Measurements from ENCODE around the gene ICAM2. TPM values are rescaled to one million over a fixed set of nuclear protein-coding genes. Genes with fewer than 3 reads are reported as not detected.

ICAM2 gene
- total and polyA plus RNA-seq, 2 donors (not counting 3 experiments of a cell fraction or from before 2014, with no cell fraction given) = 586 to 2,377 TPM

DNA sequence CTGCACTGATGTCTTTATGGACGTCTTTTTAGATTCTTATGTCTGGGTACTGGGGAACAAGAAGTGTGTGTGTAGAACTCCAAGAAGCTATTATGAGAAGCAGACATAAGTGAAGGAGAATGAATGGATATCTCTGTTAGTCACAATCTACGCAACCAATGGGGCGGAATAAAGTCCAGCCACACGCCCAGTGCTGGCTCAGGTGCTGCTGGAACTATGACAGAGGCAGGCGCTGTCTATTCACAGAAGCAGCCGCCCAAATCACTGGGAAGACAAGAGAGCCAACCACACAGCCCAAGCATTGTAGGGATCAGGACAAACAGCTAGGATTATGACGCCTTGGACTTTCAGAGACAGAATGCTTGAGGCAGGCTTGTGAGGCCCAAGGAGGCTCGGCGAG is 43.9 kb upstream of the ICAM2 start:
- CTCF ChIA-PET = interaction anchor here (0.9 to 7.3 kb wide), 23 partner anchors 9 to 218 kb away, joined by 3 to 234 read pairs (median 7); partner anchors contain the start of gene ERN1
- BruUV-seq (replicated peaks) = no TSS peak
- H4K20me1 ChIP-seq (replicated peaks; ENCODE audit: control insufficient read depth, extremely low read depth, insufficient read depth, low read length) = no peaks in the 10 kb centered on the region
- H2AFZ ChIP-seq (ENCODE audit: low read depth, low read length) = no peak overlapping the region
- FAIRE-seq (no peak), DNase-seq (ENCODE audit: low read depth, low spot score) (no peak)
- intact Hi-C loops (cut with micrococcal nuclease) = loop anchor here (10.0 kb wide), 1 partner anchor 220 kb away; no protein-coding TSS in a partner anchor
- POLR2A ChIA-PET = interaction anchor here (0.9 to 1.3 kb wide), 3 partner anchors 36 to 69 kb away, joined by 3 to 7 read pairs (median 3); partner anchors contain the start of gene ERN1
- H3K27me3 ChIP-seq (ENCODE audit: control insufficient read depth in 2 of 2, insufficient read depth in 2 of 2, low read length in 2 of 2) = no peaks in the 10 kb centered on the region
- no peaks in the 10 kb centered on the region for H3K79me2 ChIP-seq (ENCODE audit: control insufficient read depth, insufficient read depth, low read length)
- H3K27ac ChIP-seq (ENCODE audit: insufficient read depth, low read depth, low read length) = no peak overlapping the region
- H3K4me3 ChIP-seq (replicated peaks in 1 of 3; ENCODE audit: insufficient read depth in 1 of 3, low read depth in 1 of 3, low read length in 3 of 3) = no peak overlapping the region
- dilution Hi-C loops (cut with MboI; ENCODE audit: extremely low pct_ligation_motif_present, low sequenced_read_pairs) = no loop called here
- peaks cover 0 to 18% of the 10 kb centered on the region in 2 experiments for H3K36me3 ChIP-seq (ENCODE audit: control insufficient read depth in 2 of 2, extremely low read depth in 1 of 2, insufficient read depth in 2 of 2, low read length in 2 of 2)
- H3K4me2 ChIP-seq (ENCODE audit: insufficient read depth, low read length) = no peak overlapping the region
- H3K9me3 ChIP-seq (replicated peaks; ENCODE audit: control insufficient read depth, insufficient read depth, low read length) = no peaks in the 10 kb centered on the region
- H3K9ac ChIP-seq (replicated peaks; ENCODE audit: extremely low read depth, insufficient read depth, low read length) = no peak overlapping the region
- TF ChIP-seq MYC (IDR thresholded peaks at IDR 0.05; ENCODE audit: low read depth, low read length) (no peak), POLR2AphosphoS5 (IDR thresholded peaks at IDR 0.05; ENCODE audit: insufficient read depth, low read depth, low read length) (no peak)
- TF ChIP-seq, protein P1, sequence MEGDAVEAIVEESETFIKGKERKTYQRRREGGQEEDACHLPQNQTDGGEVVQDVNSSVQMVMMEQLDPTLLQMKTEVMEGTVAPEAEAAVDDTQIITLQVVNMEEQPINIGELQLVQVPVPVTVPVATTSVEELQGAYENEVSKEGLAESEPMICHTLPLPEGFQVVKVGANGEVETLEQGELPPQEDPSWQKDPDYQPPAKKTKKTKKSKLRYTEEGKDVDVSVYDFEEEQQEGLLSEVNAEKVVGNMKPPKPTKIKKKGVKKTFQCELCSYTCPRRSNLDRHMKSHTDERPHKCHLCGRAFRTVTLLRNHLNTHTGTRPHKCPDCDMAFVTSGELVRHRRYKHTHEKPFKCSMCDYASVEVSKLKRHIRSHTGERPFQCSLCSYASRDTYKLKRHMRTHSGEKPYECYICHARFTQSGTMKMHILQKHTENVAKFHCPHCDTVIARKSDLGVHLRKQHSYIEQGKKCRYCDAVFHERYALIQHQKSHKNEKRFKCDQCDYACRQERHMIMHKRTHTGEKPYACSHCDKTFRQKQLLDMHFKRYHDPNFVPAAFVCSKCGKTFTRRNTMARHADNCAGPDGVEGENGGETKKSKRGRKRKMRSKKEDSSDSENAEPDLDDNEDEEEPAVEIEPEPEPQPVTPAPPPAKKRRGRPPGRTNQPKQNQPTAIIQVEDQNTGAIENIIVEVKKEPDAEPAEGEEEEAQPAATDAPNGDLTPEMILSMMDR (IDR thresholded peaks at IDR 0.05; ENCODE audit: extremely low read depth in 1 of 2, insufficient read depth in 1 of 2, low read depth in 1 of 2, low read length in 2 of 2) = no peak
- H3K9me1 ChIP-seq (replicated peaks; ENCODE audit: control insufficient read depth, extremely low read depth, insufficient read depth, low read length) = no peaks in the 10 kb centered on the region
- peaks cover 22% of the 10 kb centered on the region for H3K4me1 ChIP-seq (ENCODE audit: control insufficient read depth, extremely low read depth, insufficient read depth, low read length)

- peaks cover 0 to 21% of the 10 kb centered on the region in 2 experiments for H3K36me3 ChIP-seq (ENCODE audit: control insufficient read depth in 2 of 2, extremely low read depth in 1 of 2, insufficient read depth in 2 of 2, low read length in 2 of 2)
- intact Hi-C loops (cut with micrococcal nuclease) (loop anchor here (1.0 to 10.0 kb wide), 3 partner anchors 70 to 221 kb away; no protein-coding TSS in a partner anchor), dilution Hi-C loops (cut with MboI; ENCODE audit: extremely low pct_ligation_motif_present, low sequenced_read_pairs) (no loop called here)
- no peak overlapping the region for H3K27ac ChIP-seq (ENCODE audit: insufficient read depth, low read depth, low read length)
- H2AFZ ChIP-seq (ENCODE audit: low read depth, low read length) = no peak overlapping the region
- no peak for TF ChIP-seq POLR2AphosphoS5 (IDR thresholded peaks at IDR 0.05; ENCODE audit: insufficient read depth, low read depth, low read length)
- no peak for TF ChIP-seq EZH2 (IDR thresholded peaks at IDR 0.05; ENCODE audit: borderline replicate concordance, low read depth, low read length, severe bottlenecking)
- TF ChIP-seq, protein P1 (IDR thresholded peaks at IDR 0.05; ENCODE audit: extremely low read depth in 1 of 2, insufficient read depth in 1 of 2, low read depth in 1 of 2, low read length in 2 of 2) = peak; percentile 60 to 71
- TF ChIP-seq JUN (IDR thresholded peaks at IDR 0.05; ENCODE audit: borderline replicate concordance, insufficient read depth, insufficient read length, low read depth) = no peak
- no peak overlapping the region for H3K9ac ChIP-seq (replicated peaks; ENCODE audit: extremely low read depth, insufficient read depth, low read length)
- no peaks in the 10 kb centered on the region for H4K20me1 ChIP-seq (replicated peaks; ENCODE audit: control insufficient read depth, extremely low read depth, insufficient read depth, low read length)
- no peak overlapping the region for H3K4me2 ChIP-seq (ENCODE audit: insufficient read depth, low read length)
- no peaks in the 10 kb centered on the region for H3K79me2 ChIP-seq (ENCODE audit: control insufficient read depth, insufficient read depth, low read length)
- H3K4me3 ChIP-seq (replicated peaks in 1 of 3; ENCODE audit: insufficient read depth in 1 of 3, low read depth in 1 of 3, low read length in 3 of 3) = no peak overlapping the region
- BruUV-seq (replicated peaks) = no TSS peak
- peaks cover 22% of the 10 kb centered on the region for H3K4me1 ChIP-seq (ENCODE audit: control insufficient read depth, extremely low read depth, insufficient read depth, low read length)
- DNase-seq (ENCODE audit: low read depth, low spot score) = peak; percentile 73
- FAIRE-seq = peak; percentile 57
- H3K9me1 ChIP-seq (replicated peaks; ENCODE audit: control insufficient read depth, extremely low read depth, insufficient read depth, low read length) = no peaks in the 10 kb centered on the region
- no peaks in the 10 kb centered on the region for H3K9me3 ChIP-seq (replicated peaks; ENCODE audit: control insufficient read depth, insufficient read depth, low read length)
- POLR2A ChIA-PET = interaction anchor here (0.6 to 1.3 kb wide), 4 partner anchors 35 to 141 kb away, joined by 3 to 7 read pairs (median 4); partner anchors contain the start of gene ERN1
- H3K27me3 ChIP-seq (ENCODE audit: control insufficient read depth in 2 of 2, insufficient read depth in 2 of 2, low read length in 2 of 2) = no peaks in the 10 kb centered on the region
- CTCF ChIA-PET = interaction anchor here (0.6 to 7.3 kb wide), 27 partner anchors 9 to 218 kb away, joined by 3 to 234 read pairs (median 5); partner anchors contain the start of gene ERN1
Measured at GRCh38 chr17:64063766-64064224, 43.4 kb upstream of the ICAM2 start.
